WTC11 (cell line): ENCODE results near the gene ANAPC16.

Source experiments
- FOXP1 ChIP-seq: sonication (generic); formaldehyde crosslinking; IDR thresholded peaks from 2 replicates; pipeline ENCODE4 v1.8.0; 2022; ENCODE audit warnings: missing genetic modification reagents, mild to moderate bottlenecking, moderate library complexity, borderline replicate concordance
- JUN ChIP-seq: sonication (generic); formaldehyde crosslinking; IDR thresholded peaks from 2 replicates; pipeline ENCODE4 v1.8.0; 2023; ENCODE audit warnings: mild to moderate bottlenecking, missing genetic modification reagents
- SP1 ChIP-seq: sonication (generic); formaldehyde crosslinking; conservative IDR thresholded peaks from 2 replicates; pipeline ENCODE4 v1.8.1; 2022; ENCODE audit warnings: missing genetic modification reagents
- ZNF317 ChIP-seq: sonication (generic); formaldehyde crosslinking; IDR thresholded peaks from 2 replicates; pipeline ENCODE4 v1.8.1; 2023; ENCODE audit warnings: low read depth, mild to moderate bottlenecking, moderate library complexity, missing genetic modification reagents, borderline replicate concordance
- TF ChIP-seq, protein P1 (sequence below): fragments of 200-600 bp; IDR thresholded peaks from 2 replicates; pipeline ENCODE4 v1.8.0; 2022; ENCODE audit warnings: antibody characterized with exemption
- TF ChIP-seq, protein P2 (sequence below): sonication (generic); formaldehyde crosslinking; IDR thresholded peaks from 2 replicates; pipeline ENCODE4 v1.8.0; 2022; ENCODE audit warnings: missing genetic modification reagents
- TF ChIP-seq, protein P3 (sequence below): fragments of 250-450 bp; sonication (Bioruptor Pico); conservative IDR thresholded peaks from 2 replicates; pipeline ENCODE4 v1.9.0; 2021; ENCODE audit warnings: mild to moderate bottlenecking

DNA sequence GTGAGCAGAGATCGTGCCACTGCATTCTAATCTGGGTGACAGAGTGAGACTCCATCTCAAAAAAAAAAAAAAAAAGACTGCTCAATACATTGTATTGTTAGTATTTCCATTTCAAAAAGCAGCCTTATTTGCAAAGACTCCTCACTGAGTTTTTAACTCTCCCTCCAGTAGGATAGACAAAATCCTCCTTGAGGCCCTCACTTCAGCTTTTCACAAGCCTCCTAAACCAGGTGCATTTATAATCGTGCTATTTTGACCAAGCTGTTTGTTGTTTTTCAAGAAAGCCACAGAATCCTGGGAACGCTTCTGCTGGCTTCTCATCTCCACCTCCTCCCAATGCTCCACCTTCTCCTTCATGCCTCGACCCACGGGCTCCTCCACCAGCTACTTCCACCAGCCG, 51.6 kb downstream of the ANAPC16 start:
- TF ChIP-seq, protein P1, sequence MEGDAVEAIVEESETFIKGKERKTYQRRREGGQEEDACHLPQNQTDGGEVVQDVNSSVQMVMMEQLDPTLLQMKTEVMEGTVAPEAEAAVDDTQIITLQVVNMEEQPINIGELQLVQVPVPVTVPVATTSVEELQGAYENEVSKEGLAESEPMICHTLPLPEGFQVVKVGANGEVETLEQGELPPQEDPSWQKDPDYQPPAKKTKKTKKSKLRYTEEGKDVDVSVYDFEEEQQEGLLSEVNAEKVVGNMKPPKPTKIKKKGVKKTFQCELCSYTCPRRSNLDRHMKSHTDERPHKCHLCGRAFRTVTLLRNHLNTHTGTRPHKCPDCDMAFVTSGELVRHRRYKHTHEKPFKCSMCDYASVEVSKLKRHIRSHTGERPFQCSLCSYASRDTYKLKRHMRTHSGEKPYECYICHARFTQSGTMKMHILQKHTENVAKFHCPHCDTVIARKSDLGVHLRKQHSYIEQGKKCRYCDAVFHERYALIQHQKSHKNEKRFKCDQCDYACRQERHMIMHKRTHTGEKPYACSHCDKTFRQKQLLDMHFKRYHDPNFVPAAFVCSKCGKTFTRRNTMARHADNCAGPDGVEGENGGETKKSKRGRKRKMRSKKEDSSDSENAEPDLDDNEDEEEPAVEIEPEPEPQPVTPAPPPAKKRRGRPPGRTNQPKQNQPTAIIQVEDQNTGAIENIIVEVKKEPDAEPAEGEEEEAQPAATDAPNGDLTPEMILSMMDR: no peak
- TF ChIP-seq, protein P2, sequence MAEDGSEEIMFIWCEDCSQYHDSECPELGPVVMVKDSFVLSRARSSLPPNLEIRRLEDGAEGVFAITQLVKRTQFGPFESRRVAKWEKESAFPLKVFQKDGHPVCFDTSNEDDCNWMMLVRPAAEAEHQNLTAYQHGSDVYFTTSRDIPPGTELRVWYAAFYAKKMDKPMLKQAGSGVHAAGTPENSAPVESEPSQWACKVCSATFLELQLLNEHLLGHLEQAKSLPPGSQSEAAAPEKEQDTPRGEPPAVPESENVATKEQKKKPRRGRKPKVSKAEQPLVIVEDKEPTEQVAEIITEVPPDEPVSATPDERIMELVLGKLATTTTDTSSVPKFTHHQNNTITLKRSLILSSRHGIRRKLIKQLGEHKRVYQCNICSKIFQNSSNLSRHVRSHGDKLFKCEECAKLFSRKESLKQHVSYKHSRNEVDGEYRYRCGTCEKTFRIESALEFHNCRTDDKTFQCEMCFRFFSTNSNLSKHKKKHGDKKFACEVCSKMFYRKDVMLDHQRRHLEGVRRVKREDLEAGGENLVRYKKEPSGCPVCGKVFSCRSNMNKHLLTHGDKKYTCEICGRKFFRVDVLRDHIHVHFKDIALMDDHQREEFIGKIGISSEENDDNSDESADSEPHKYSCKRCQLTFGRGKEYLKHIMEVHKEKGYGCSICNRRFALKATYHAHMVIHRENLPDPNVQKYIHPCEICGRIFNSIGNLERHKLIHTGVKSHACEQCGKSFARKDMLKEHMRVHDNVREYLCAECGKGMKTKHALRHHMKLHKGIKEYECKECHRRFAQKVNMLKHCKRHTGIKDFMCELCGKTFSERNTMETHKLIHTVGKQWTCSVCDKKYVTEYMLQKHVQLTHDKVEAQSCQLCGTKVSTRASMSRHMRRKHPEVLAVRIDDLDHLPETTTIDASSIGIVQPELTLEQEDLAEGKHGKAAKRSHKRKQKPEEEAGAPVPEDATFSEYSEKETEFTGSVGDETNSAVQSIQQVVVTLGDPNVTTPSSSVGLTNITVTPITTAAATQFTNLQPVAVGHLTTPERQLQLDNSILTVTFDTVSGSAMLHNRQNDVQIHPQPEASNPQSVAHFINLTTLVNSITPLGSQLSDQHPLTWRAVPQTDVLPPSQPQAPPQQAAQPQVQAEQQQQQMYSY (CRISPR knock-in tag): no peak
- TF ChIP-seq, protein P3, sequence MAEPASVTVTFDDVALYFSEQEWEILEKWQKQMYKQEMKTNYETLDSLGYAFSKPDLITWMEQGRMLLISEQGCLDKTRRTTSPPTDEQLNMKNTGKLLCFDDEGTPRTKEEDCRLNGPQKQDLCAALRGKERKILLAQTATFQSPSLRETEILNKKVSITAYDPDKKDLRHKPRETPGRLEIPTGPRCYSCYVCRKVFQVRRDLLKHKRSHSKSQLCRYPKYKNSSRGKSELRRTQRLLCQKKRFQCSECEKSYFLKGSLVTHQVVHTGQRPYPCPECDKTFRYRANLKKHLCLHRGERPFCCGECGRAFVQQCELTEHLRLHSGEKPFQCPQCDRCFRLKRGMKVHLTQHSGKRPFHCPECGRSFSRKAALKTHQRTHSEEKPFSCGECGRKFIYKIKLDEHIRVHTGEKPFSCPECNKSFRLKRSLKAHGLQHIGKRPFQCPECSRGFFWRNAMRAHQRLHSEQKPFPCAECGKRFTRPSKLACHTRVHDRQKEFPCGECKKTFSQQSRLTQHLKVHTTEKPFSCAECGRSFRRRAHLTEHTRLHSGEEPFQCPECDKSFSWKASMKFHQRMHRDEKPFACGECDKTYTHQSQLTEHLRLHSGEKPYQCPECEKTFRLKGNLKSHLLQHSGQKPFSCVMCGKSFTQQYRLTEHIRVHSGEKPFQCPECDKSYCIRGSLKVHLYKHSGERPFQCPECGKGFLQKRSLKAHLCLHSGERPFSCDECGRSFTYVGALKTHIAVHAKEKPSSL (CRISPR knock-in tag): no peak
- no peak for TF ChIP-seq JUN (CRISPR knock-in tag)
- TF ChIP-seq ZNF317 (CRISPR knock-in tag): no peak
- no peak for TF ChIP-seq FOXP1 (CRISPR knock-in tag)
- TF ChIP-seq SP1 (CRISPR knock-in tag): no peak
